Embryonic facial prominence (tissue), 1 donor: ENCODE measurements around the gene DPYD.

Experiments
- DNase-seq: peaks from one replicate; pipeline ENCODE4 v3.0.0-alpha.2; 2016; ENCODE audit errors: extremely low spot score

DPYD gene

GRCh38 chr1:97202481-97203380 is 718.1 kb downstream of the DPYD start:
- DNase-seq: no peak

- DNase-seq: no peak
Measured at GRCh38 chr1:97201641-97202040, 719.2 kb downstream of the DPYD start.

DNA sequence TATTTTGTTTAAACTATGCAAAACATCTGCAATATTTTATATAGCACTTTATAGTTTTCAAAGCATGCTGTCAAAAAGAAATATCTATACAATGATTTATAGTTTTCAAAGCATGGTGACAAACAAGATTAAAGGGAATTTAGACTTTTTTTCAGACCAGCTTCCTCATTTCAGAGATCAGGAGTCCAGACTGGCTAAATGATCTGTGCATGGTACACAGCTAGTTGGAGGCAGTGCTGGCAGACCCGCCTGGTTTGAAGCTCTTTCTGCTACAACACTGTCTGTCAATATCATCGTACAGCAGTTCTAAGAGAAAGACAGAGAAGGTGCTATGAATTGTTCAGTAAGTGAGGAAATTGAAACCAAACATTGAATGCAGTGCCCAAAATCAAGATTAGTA is 720.2 kb downstream of the DPYD start:
- no peak for DNase-seq

DNA sequence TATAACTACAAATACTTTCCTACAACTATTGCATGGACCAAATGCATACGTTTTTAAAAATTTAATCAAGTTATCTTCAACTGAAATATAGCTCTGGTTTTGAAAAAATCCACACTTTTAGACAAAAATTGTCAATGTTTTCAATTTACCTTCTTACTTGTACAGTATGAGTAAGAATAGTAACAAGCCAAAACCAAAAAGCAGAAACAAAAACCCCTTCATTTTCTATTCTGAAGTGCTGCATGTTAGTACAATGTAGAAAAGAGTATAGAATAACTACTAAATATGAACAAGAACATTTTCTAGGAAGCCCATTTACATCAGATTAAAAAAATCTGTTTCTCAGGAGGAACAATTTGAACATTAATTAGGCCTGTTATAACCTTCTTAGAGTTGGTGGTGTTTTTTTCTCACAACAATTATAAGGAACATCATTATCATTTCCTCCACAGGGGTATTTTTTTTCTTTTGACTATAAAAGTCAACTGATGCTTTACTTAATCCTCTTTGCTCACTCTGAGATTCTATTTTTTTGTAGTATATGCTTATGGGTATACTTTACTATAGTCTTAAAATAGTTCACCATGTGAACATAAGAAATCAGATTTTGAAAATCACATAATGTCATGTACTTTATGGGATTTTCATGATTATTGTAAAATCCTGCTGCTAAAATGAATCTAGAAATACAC is 723.9 kb downstream of the DPYD start:
- no peak for DNase-seq

DNA sequence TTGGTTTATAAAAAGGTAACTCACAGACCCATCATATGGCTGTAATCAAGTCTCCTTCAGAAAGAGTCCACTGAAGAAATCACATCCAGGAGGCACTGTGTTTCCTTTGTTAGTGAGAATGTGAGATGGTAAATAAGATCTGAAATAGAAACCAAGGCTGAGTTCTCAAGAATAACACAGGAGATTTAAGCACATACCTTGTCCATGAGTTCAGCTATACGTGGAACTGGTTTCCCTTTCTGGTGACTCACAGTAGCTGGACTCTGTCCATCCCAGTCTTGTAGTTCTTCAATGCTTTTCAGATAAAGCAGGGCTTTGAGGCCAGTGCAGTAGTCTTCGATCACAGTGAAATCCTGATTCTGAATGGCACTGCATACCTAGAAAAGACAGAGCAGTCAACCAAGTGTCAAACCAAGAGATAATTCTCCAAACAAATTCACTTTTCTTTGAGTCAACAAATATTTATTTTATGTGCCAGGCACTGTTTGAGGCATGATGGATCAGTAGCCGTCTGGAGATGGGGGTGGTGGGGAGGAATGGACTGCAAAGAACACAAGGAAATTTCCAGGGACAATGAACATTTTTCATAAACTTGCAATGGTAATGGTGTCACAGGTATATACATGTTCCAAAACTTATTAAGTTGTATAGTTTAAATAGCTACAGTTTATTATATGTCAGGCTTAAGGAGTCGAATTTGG is 727.8 kb downstream of the DPYD start:
- DNase-seq: no peak

GRCh38 chr1:97190326-97190725 is 730.5 kb downstream of the DPYD start:
- no peak for DNase-seq

DNA sequence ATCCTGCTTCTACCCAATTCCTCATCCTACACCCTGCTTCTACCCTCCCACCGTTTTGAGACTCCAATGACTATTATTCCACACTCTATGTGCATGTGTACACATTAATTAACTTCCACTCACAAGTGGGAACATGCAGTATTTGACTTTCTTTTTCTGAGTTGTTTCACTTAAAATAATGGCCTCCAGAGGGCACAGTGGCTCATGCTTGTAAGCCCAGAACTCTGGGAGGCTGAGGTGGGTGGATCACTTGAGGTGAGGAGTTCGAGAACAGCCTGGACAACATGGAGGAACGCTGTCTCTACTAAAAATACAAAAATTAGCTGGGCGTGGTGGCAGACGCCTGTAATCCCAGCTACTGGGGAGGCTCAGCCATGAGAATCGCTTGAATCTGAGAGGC is 734.5 kb downstream of the DPYD start:
- DNase-seq: no peak

GRCh38 chr1:97174039-97174704 is 746.7 kb downstream of the DPYD start:
- no peak for DNase-seq

- no peak for DNase-seq
Measured at GRCh38 chr1:97170300-97170699, 750.5 kb downstream of the DPYD start.

DNA sequence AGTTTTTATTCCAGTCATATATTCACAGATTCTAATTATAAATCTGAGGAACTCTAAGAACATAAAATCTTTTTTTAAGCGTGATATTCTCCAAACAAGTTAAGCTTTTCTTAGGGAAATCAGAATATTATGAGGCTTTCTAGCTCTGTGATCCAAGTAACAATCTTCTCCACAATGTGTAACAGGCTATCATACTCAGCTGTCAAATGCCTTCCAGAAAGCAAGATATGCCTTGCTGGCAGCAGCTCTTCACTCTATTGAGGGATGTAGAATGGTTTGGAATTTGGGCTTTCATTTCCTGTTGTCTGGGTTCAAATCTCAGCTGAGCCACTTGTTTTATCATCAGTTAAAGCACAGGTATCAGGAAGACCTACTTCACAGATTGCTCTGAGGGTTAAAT is 752.8 kb downstream of the DPYD start:
- DNase-seq: no peak

DNA sequence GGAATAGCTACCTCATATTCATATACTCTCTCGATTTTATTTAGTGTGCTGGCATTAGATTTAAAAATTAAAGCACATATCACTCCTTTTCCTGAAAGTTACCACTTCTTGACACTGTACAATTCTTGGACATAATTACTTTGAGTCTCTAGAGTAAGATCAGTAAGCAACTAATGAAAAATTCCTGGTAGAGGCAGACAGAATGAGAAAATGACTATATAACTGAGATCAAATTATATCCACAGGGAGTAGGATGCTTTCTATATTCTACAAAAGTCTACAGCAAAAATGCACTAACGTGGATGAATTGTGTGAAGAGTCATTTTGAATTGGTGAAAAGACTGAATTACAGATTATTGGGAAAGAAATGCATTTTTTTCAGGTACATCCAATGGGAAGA is 753.6 kb downstream of the DPYD start:
- no peak for DNase-seq

GRCh38 chr1:97166626-97167025 is 754.2 kb downstream of the DPYD start:
- no peak for DNase-seq

- DNase-seq: no peak
Measured at GRCh38 chr1:97164276-97164639, 756.6 kb downstream of the DPYD start.

- DNase-seq: no peak
Measured at GRCh38 chr1:97163591-97164275, 757.1 kb downstream of the DPYD start.

GRCh38 chr1:97160818-97161217 is 760.0 kb downstream of the DPYD start:
- DNase-seq: no peak

- no peak for DNase-seq
Measured at GRCh38 chr1:97159342-97159741, 761.5 kb downstream of the DPYD start.

DNA sequence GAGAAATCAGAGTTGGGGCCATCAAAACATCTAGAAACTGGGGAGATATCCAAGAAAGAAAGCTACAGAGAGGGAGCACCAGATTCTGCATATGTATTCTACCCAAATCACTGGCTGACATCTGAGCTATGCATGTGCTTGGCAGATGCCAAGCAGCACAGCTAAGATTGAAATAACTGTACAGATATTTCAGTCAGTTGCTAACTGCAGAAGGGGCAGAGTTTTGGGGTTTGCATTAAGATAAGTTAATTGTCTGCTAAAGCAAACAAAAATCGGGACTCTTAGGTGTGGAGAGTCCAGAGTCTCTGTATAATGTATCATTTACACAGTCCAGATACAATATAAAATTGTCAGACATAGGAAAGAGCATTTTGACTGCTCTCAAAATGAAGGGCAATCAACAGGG is 762.1 kb downstream of the DPYD start:
- DNase-seq: no peak

- DNase-seq: no peak
Measured at GRCh38 chr1:97157991-97158390, 762.8 kb downstream of the DPYD start.

- no peak for DNase-seq
Measured at GRCh38 chr1:97151651-97152050, 769.2 kb downstream of the DPYD start.

GRCh38 chr1:97145321-97145956 is 775.4 kb downstream of the DPYD start:
- DNase-seq: no peak

GRCh38 chr1:97144527-97144926 is 776.3 kb downstream of the DPYD start:
- no peak for DNase-seq
